Measurements from ENCODE around the gene CAMSAP1.

- TF ChIP-seq EP300 (IDR thresholded peaks at IDR 0.05; ENCODE audit: borderline replicate concordance), result no peak
- no peak for TF ChIP-seq TAF1 (IDR thresholded peaks at IDR 0.05; ENCODE audit: low read depth)
- TF ChIP-seq CREB1 (IDR thresholded peaks at IDR 0.05; ENCODE audit: low read depth), result no peak
- TF ChIP-seq YY1 (IDR thresholded peaks at IDR 0.05; ENCODE audit: low read depth), result no peak
- TF ChIP-seq MAX (IDR thresholded peaks at IDR 0.05), result no peak
- TF ChIP-seq ZBTB7A (IDR thresholded peaks at IDR 0.05; ENCODE audit: low read depth), result no peak
- TF ChIP-seq TEAD4 (IDR thresholded peaks at IDR 0.05), result no peak
- TF ChIP-seq RAD21 (IDR thresholded peaks at IDR 0.05; ENCODE audit: low read depth), result no peak
- TF ChIP-seq FOXM1 (IDR thresholded peaks at IDR 0.05; ENCODE audit: borderline replicate concordance, low read depth), result no peak
- TF ChIP-seq CEBPB (IDR thresholded peaks at IDR 0.05), result no peak
- TF ChIP-seq, protein P1, sequence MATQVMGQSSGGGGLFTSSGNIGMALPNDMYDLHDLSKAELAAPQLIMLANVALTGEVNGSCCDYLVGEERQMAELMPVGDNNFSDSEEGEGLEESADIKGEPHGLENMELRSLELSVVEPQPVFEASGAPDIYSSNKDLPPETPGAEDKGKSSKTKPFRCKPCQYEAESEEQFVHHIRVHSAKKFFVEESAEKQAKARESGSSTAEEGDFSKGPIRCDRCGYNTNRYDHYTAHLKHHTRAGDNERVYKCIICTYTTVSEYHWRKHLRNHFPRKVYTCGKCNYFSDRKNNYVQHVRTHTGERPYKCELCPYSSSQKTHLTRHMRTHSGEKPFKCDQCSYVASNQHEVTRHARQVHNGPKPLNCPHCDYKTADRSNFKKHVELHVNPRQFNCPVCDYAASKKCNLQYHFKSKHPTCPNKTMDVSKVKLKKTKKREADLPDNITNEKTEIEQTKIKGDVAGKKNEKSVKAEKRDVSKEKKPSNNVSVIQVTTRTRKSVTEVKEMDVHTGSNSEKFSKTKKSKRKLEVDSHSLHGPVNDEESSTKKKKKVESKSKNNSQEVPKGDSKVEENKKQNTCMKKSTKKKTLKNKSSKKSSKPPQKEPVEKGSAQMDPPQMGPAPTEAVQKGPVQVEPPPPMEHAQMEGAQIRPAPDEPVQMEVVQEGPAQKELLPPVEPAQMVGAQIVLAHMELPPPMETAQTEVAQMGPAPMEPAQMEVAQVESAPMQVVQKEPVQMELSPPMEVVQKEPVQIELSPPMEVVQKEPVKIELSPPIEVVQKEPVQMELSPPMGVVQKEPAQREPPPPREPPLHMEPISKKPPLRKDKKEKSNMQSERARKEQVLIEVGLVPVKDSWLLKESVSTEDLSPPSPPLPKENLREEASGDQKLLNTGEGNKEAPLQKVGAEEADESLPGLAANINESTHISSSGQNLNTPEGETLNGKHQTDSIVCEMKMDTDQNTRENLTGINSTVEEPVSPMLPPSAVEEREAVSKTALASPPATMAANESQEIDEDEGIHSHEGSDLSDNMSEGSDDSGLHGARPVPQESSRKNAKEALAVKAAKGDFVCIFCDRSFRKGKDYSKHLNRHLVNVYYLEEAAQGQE (IDR thresholded peaks at IDR 0.05; ENCODE audit: low read depth), result no peak
- no peak for TF ChIP-seq EGR1 (IDR thresholded peaks at IDR 0.05)
These were observed 1.7 kb downstream of the CAMSAP1 start for GRCh38 chr9:135905380-135906258.
